OCI-LY1 (cell line): ENCODE measurements around the gene NPM1.

ENCODE experiments used
- CTCF ChIP-seq: fragments of 200-600 bp; sonication (generic), shearing (Covaris generic); IDR thresholded peaks from 2 replicates; pipeline ENCODE4 v1.5.1; 2017; ENCODE audit warnings: mild to moderate bottlenecking, antibody characterized with exemption, low read length, moderate library complexity, mixed read lengths
- EZH2 ChIP-seq: fragments of 200-600 bp; sonication (generic), shearing (Covaris generic); IDR thresholded peaks from 2 replicates; pipeline ENCODE4 v1.8.0; 2017; ENCODE audit warnings: borderline replicate concordance, mixed run types, mild to moderate bottlenecking, antibody characterized with exemption, low read length, moderate library complexity, mixed read lengths

GRCh38 chr5:171340491-171340890, 47.2 kb upstream of the NPM1 start:
- TF ChIP-seq CTCF, result no peak
- no peak for TF ChIP-seq EZH2
